GM12878 (cell line): ENCODE results near the gene MAFG. TPM values are rescaled to one million over a fixed set of nuclear protein-coding genes. Genes with fewer than 3 reads are reported as not detected.

ENCODE experiments used
- ATAC-seq: fragments of 200-7000 bp; cut with Tn5 transposase; 3 replicates; pipeline ENCODE4 v1.9.1; 2020; ENCODE audit warnings: mild to moderate bottlenecking, moderate library complexity
- BruUV-seq: library from RNA; stranded (reverse); fragments of 400-500 nt; replicated peaks from 2 replicates; lab custom pipeline; 2021; lab: Mats Ljungman, UMichigan
- CTCF ChIA-PET: fragments of 300-600 bp; sonication (Branson Sonifier 250); formaldehyde crosslinking; extraction: SDS; loops from one replicate; lab custom pipeline; 2021; ENCODE audit warnings: inconsistent platforms; lab: Yijun Ruan, JAX
- POLR2A ChIA-PET: fragments of 350-600 bp; formaldehyde crosslinking; extraction: SDS; loops from one replicate; lab custom pipeline; 2021; ENCODE audit warnings: inconsistent platforms; lab: Charles Lee
- RAD21 ChIA-PET: fragments of 300-600 bp; sonication (Branson Sonifier 250); formaldehyde crosslinking; loops from one replicate; lab custom pipeline; 2023; ENCODE audit warnings: antibody characterized with exemption; ENCODE audit not compliant: unreplicated experiment; lab: Charles Lee
- SMC1A ChIA-PET: fragments of 300-600 bp; sonication (Branson Sonifier 250); formaldehyde crosslinking; loops from one replicate; lab custom pipeline; 2023; ENCODE audit not compliant: unreplicated experiment, uncharacterized antibody; lab: Charles Lee
- DNase-seq: peaks from one replicate; pipeline ENCODE4 v3.0.0-alpha.2; 2011; ENCODE audit warnings: low read depth, low spot score
- FAIRE-seq: peaks from 3 replicates; lab custom pipeline; 2011; peaks lifted over from hg19 to GRCh38; lab: Jason Lieb, UNC
- H2AFZ ChIP-seq: 2 replicates; pipeline ENCODE4 v1.6.0; 2011; ENCODE audit warnings: low read depth, low read length, control low read depth; ENCODE audit not compliant: control insufficient read depth
- H3K27ac ChIP-seq: 2 replicates; pipeline ENCODE4 v1.5.1; 2011; ENCODE audit warnings: control low read depth; ENCODE audit not compliant: control insufficient read depth, insufficient read depth
- H3K27me3 ChIP-seq, 2 experiments: replicated peaks in 1 of 2; 2 replicates each; pipeline versions ENCODE4 v1.6.0 to v1.6.1; 2011; ENCODE audit warnings: low read length in 1 of 2; ENCODE audit not compliant: control insufficient read depth in 2 of 2, insufficient read depth in 2 of 2
- H3K36me3 ChIP-seq, 2 experiments: 2 replicates each; pipeline ENCODE4 v1.5.1; 2011; ENCODE audit warnings: low read length in 1 of 2; ENCODE audit not compliant: control insufficient read depth in 2 of 2, insufficient read depth in 2 of 2
- H3K4me1 ChIP-seq: 2 replicates; pipeline ENCODE4 v1.6.1; 2011; ENCODE audit warnings: mild to moderate bottlenecking, low read length, moderate library complexity, mixed read lengths; ENCODE audit not compliant: control insufficient read depth, insufficient read depth
- H3K4me2 ChIP-seq: 2 replicates; pipeline ENCODE4 v1.6.0; 2011; ENCODE audit warnings: control low read depth; ENCODE audit not compliant: control insufficient read depth, insufficient read depth
- H3K4me3 ChIP-seq: fragments of 200-600 bp; sonication (generic); 2 replicates; pipeline ENCODE4 v1.5.1; 2016
- H3K79me2 ChIP-seq: 2 replicates; pipeline ENCODE4 v1.6.0; 2011; ENCODE audit warnings: low read length; ENCODE audit not compliant: control insufficient read depth, insufficient read depth
- H3K9ac ChIP-seq: 2 replicates; pipeline ENCODE4 v1.8.0; 2011; ENCODE audit warnings: low read length, control low read depth, mixed read lengths; ENCODE audit not compliant: control insufficient read depth, insufficient read depth
- H3K9me3 ChIP-seq: replicated peaks from 3 replicates; pipeline ENCODE4 v1.5.1; 2011; ENCODE audit warnings: mild to moderate bottlenecking, low read length; ENCODE audit not compliant: control insufficient read depth, insufficient read depth
- H4K20me1 ChIP-seq: 2 replicates; pipeline ENCODE4 v1.6.0; 2011; ENCODE audit not compliant: control insufficient read depth, insufficient read depth
- ETV6 ChIP-seq, 2 experiments: fragments of 450-650 bp in 1 of 2; IDR thresholded peaks in 1 of 2; conservative IDR thresholded peaks in 1 of 2; 2 replicates each; pipeline ENCODE4 v1.6.1; 2014; ENCODE audit warnings: antibody characterized with exemption in 1 of 2, borderline replicate concordance in 1 of 2, low read depth in 1 of 2, mild to moderate bottlenecking in 1 of 2, moderate library complexity in 1 of 2
- POLR2A ChIP-seq: IDR thresholded peaks from 2 replicates; pipeline ENCODE4 v1.6.1; 2011; ENCODE audit warnings: low read depth, mild to moderate bottlenecking, low read length
- REST ChIP-seq: IDR thresholded peaks from 2 replicates; pipeline ENCODE4 v1.6.1; 2012; ENCODE audit warnings: mild to moderate bottlenecking, low read depth, low read length
- SMC3 ChIP-seq: IDR thresholded peaks from 2 replicates; pipeline ENCODE4 v1.6.1; 2011; ENCODE audit warnings: low read length, improper control_type of control experiment, borderline replicate concordance
- WGBS: methylation state at CpG from one replicate; pipeline ENCODE4 v1.1.6; 2016; ENCODE audit warnings: low lambda C conversion rate; ENCODE audit not compliant: insufficient replicate concordance, insufficient coverage; ENCODE audit errors: missing lambda C conversion rate; 5-methylcytosine and 5-hydroxymethylcytosine counted together
- in situ Hi-C: fragments of 300-500 bp; cut with MboI; formaldehyde crosslinking; loops from 9 replicates; pipeline ENCODE4 v1.14.3; 2018; ENCODE audit warnings: mixed read lengths
- intact Hi-C: fragments of 100-400 bp; cut with micrococcal nuclease; formaldehyde crosslinking; loops from one replicate; pipeline ENCODE4 v1.14.2; 2022; ENCODE audit not compliant: unreplicated experiment
- polyA plus RNA-seq, 11 experiments: library from polyadenylated mRNA; depleted of rRNA in 4 of 11; unstranded in 6 of 11; stranded (reverse) in 5 of 11; fragments of >200 nt; fragmentation: Nextera tagmentation in 4 of 11; fragmentation: Illumina TruSeq in 1 of 11; extraction: Ambion mirVana in 4 of 11; extraction: Trizol in 1 of 11; gene quantifications; 1 replicate in 1 of 11; 2 replicates in 10 of 11; pipeline versions ENCODE4 v1.2.1 to v1.2.3, GENCODE V29; 2011 to 2016; ENCODE audit warnings: inconsistent platforms in 2 of 11, missing spikeins in 2 of 11, low read depth in 1 of 11
- total RNA-seq, 4 experiments: library from RNA; depleted of rRNA in 3 of 4; stranded (reverse); fragments of >200 nt in 3 of 4; fragmentation: Illumina TruSeq in 1 of 4; extraction: Trizol in 1 of 4; gene quantifications; 2 replicates each; pipeline versions ENCODE4 v1.2.1 to v1.2.3, GENCODE V29; 2013 to 2021
- TF ChIP-seq, protein P1 (sequence below): IDR thresholded peaks from 2 replicates; pipeline ENCODE4 v1.6.1; 2011; ENCODE audit warnings: borderline replicate concordance, low read depth, mild to moderate bottlenecking, moderate library complexity, low read length; ENCODE audit not compliant: insufficient read depth, poor library complexity, severe bottlenecking

The MAFG gene
- total and polyA plus RNA-seq, 10 of the 15 experiments (the other 5 are each of a cell fraction or from before 2014, with no cell fraction given), result 0.48 to 20.1 (median 7.6) TPM

DNA sequence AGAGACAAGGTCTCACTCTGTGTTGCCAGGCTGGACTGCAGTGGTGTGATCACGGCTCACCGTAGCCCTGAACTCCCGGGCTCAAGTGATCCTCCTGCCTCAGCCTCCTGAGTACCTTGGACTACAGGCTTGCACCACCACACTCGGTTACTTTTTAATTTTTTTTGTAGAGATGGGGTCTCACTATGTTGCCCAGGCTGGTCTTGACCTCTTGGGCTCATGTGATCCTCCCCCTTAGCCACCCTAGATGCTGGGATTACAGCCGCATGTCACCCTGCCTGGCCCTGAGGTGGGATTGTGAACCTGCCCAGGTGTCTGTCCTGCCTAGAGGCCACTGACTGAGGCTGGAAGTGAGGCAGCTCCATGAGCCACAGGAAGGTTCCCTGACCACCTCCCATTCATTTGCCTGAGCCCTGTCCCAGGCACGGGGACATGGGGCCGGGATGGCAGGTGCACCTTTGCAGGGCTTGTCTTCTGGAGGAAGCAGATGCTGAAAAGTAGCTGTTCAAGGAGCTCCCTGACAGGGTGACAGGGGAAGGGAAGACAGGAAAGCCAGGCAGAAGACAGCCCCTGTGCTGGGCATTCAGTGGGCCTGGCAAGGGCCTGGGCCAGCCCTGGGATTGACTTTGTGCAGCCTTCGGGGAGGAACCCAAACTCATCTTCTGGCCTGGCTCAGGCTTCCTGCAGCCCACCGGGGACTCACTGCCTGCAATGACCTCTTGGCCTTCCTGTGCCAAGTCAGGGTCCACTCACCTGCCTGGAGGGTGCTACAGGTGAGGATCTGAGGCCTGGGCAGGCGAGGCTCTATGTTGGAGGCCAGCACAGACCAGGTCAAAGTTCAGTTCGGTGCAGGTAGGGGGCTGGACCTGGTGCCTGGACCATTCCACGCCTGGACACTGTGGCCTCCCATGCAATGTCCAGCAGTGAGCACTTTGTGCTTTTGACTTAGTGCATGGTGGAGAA, 41.6 kb upstream of the MAFG start:
- no peak overlapping the region for H2AFZ ChIP-seq
- no TSS peak for BruUV-seq
- no peak overlapping the region for H3K4me3 ChIP-seq
- DNase-seq (no peak), ATAC-seq (no peak), FAIRE-seq (no peak)
- H3K4me2 ChIP-seq, result no peak overlapping the region
- H3K4me1 ChIP-seq, result peaks cover 18% of the 10 kb centered on the region
- in situ Hi-C loops (no loop called here), intact Hi-C loops (loop anchor here (5.0 kb wide), 1 partner anchor 42 kb away; the partner anchor contains the start of gene MAFG)
- CTCF ChIA-PET, result interaction anchor here (0.6 to 2.9 kb wide), 5 partner anchors 44 to 813 kb away, joined by 3 to 28 read pairs (median 3); partner anchors contain the start of genes CENPX, DCXR and LRRC45
- POLR2A ChIA-PET, result interaction anchor here (0.6 to 2.3 kb wide), 6 partner anchors 7 to 784 kb away, joined by 3 to 18 read pairs (median 4); partner anchors contain the start of gene ASPSCR1
- no peak for TF ChIP-seq SMC3
- no peak for TF ChIP-seq ETV6 (conservative IDR thresholded peaks at IDR 0.05 in 1 of 2, IDR thresholded peaks at IDR 0.05 in 1 of 2; ENCODE audit: borderline replicate concordance in 1 of 2, low read depth in 1 of 2)
- no peak for TF ChIP-seq POLR2A
- TF ChIP-seq, protein P1, sequence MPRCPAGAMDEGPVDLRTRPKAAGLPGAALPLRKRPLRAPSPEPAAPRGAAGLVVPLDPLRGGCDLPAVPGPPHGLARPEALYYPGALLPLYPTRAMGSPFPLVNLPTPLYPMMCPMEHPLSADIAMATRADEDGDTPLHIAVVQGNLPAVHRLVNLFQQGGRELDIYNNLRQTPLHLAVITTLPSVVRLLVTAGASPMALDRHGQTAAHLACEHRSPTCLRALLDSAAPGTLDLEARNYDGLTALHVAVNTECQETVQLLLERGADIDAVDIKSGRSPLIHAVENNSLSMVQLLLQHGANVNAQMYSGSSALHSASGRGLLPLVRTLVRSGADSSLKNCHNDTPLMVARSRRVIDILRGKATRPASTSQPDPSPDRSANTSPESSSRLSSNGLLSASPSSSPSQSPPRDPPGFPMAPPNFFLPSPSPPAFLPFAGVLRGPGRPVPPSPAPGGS, result no peak
- no peak for TF ChIP-seq REST
- WGBS, result 64% methylated on average over 12 of the region's 12 CpGs
- peaks cover 1 to 5% of the 10 kb centered on the region in 2 experiments; a peak in 3 of 4 replicates for H3K27me3 ChIP-seq
- no peaks in the 10 kb centered on the region for H3K79me2 ChIP-seq
- SMC1A ChIA-PET, result interaction anchor here (0.6 to 2.0 kb wide), 3 partner anchors 8 to 168 kb away, joined by 3 to 9 read pairs (median 4); partner anchors contain the start of gene ASPSCR1
- no peak overlapping the region for H3K9ac ChIP-seq
- no peak overlapping the region for H3K27ac ChIP-seq
- H3K36me3 ChIP-seq, result no peaks in the 10 kb centered on the region
- no peaks in the 10 kb centered on the region for H4K20me1 ChIP-seq
- H3K9me3 ChIP-seq, result peaks cover 2% of the 10 kb centered on the region; the same call in 2 of the 3 replicates
- RAD21 ChIA-PET, result interaction anchor here (1.9 kb wide), 1 partner anchor 10 kb away, joined by 8 read pairs; no protein-coding TSS in a partner anchor
